GM12872 (cell line): ENCODE results near the gene PPP2R2B.

Experiments used
- CTCF ChIP-seq: IDR thresholded peaks from 3 replicates; pipeline ENCODE4 v1.5.1; 2011; ENCODE audit warnings: low read depth, mild to moderate bottlenecking, low read length, moderate library complexity; ENCODE audit not compliant: insufficient read depth

Gene PPP2R2B

GRCh38 chr5:146848133-146848532 lies 30.4 kb downstream of the PPP2R2B start:
- no peak for TF ChIP-seq CTCF

GRCh38 chr5:146840016-146840415 lies 38.5 kb downstream of the PPP2R2B start:
- no peak for TF ChIP-seq CTCF

DNA sequence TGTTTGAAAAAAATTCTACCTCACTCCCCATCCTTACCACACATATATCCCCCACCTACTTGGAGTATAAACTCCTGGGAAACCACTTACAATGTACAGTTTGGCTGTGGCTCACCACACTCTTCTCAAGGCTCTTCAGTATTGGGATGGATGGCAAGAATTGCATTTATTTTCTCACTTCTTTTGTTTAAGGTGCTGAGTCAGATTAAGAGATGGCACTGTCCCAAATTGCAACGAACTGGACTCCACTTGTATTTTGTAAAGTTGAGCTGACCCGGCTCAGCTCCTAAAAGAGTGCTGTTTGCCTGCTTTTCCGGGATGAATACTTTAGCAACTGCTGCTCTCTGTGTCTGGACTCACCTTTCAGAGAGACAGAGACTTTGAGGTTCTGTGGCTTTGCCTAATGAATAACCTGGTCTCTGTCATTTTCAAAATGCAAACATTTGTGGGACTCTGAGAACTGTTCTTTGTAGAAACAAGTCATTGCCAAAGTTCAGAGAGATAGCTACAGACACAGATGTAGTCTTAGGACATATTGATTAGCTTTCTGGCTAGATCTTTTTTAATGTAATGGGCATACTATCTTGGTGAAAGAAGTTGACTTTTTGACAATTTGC lies 42.2 kb downstream of the PPP2R2B start:
- no peak for TF ChIP-seq CTCF

DNA sequence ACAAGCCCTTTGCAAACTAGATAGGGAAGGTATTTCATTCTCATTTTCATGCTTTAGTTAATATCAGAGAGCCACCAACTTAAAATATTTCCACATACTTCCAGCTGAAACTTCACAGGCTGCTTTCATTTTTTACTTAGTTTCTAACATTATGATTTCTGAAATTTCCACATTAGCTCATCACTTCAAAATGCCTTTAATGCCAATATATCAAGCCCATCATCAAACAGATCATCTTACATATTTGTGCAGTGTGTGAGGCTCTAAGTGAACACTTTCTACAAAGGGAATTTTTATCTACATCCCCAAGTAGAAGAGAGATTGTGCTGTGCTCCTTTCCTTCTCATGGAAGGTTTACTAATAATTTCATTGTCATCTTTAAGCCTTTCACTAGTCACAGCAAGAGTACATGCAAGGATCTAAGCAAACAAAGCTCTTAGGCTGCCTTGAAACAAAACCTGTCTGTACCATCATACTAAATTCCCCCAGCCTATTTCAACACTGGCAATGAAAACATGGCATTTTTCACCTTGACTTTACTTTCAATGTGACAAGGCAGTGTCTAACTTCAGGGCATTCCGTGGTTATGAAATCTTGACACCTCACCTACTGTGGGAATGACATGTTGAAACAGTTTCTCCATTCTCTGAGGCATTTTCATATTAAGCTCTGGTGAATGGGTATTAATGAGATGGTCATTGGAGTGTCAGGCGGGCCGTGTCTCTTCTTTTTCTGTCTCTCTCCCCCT lies 45.4 kb downstream of the PPP2R2B start:
- TF ChIP-seq CTCF, result no peak

DNA sequence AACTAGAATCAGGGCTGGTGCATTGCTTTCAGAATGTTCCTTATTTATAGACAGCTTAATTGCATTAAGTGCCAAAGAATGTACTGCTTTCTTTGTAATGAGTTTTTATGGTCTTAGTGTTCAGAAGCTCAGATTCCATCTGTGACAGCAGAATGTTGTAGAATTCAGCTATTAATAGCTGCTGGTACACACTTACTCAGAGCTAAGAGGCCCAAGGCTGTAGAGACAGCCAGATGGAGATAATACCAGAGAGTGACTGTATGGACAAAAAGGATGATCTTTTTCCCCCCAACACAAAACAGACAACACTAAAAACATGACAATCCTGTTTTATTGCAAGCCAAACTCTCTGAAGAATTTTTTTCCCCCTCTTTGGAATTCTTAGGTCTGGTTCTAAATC lies 50.2 kb downstream of the PPP2R2B start:
- TF ChIP-seq CTCF, result no peak

DNA sequence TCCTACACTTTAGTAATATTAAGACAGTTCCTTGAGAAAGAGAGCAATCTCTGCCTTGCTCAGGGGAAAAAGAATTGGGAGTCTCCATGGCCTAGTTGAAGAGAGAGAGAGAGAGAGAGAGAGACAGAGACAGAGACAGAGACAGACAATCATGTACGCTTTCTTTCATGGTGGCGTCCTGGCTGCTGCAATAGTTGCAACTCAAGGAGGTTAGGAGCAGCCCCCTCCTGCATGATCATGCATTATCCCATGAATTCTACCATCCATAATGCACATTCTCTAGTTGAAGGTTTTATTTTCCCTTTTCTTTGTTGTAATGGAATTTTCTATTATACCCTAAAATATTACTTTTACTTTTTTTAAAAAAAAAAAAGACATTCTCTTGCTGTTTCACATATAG lies 50.7 kb downstream of the PPP2R2B start:
- no peak for TF ChIP-seq CTCF

GRCh38 chr5:146825033-146825432 lies 53.5 kb downstream of the PPP2R2B start:
- no peak for TF ChIP-seq CTCF
